HG02623 (cell line): ENCODE results near the gene RHBDF2.

Source experiments
- ATAC-seq: cut with Tn5 transposase; IDR thresholded peaks from one replicate; pipeline ENCODE4 v1.9.1; 2021; ENCODE audit warnings: moderate library complexity; ENCODE audit not compliant: unreplicated experiment

The RHBDF2 gene

DNA sequence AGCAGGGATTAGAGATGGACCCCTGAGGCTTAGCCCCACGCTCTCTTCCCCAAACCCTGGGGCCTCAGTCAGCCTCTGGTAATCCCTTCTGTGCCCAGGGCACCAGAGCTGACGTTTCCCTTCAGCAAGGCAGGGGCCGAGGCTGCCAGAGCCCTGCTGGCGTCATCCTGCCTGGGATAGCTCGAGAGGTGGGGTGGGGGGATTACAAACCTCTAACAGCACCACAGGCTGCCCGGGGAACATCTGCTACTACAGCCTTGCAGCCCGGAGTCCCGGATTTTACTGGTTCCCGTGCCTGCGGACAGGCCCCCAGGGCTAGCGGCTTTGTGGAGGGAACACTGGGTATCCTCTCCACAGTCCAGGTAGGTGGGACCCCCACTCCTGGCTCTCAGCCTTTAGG is 33.9 kb downstream of the RHBDF2 start, which contains the start of gene AANAT:
Gene AANAT, plus strand, starts transcription at position 238 of the 400 bp plus-strand sequence. CDS start 1,144 bp downstream, outside the sequence.
- no peak for ATAC-seq

DNA sequence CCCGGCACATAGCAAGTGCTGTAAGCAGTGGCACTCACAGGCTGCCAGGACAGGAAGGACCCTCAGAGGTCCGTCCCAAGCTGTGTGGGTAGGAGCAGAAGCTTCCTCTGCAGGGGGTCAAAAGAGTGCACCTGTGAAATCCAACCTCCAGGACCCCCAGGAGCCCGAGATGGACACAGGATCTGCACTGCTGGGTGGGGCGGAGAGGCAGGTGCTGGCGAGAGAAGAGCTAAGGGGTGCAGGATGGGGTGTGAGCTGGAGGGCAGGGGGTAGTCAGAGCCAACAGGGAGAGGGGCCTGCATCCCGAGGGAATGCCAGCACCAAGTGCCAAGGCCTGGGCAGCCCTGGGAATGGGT is 34.5 kb downstream of the RHBDF2 start:
- no peak for ATAC-seq

DNA sequence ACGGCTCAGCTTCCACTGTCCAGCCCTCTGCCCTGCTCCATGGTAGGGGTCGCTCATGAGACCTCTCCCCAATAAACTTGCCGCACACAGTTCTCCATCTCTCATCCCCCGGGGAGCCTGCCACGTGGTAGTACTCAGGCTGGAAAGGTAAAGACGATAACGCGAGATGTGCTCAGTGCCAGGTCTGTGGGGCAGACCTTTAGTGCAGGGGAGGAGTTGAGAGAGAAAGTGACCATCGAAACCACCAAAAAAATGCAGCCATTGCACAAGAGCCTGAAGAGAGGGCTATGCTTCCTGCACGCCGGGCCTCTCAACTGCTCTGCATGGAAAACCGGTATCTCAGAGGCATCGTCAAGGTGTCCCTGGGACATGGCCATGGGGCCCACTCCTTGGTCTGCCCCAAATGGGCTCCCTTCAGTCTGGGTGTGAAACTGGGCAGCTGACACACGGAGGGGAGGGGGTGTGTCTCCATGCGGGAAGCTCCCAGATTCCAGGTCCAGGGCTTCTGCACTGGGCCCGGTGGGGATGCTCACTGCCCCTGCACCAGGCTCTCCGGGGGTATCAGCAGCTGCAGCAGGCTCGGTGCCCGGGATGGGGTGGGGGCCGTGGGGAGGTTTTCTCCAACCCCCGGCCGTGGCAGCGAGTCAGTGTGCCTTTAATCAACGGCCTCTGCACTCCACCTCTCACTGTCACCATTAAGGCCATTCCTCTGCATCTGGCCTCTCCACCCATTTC is 38.5 kb downstream of the RHBDF2 start:
- no peak for ATAC-seq

DNA sequence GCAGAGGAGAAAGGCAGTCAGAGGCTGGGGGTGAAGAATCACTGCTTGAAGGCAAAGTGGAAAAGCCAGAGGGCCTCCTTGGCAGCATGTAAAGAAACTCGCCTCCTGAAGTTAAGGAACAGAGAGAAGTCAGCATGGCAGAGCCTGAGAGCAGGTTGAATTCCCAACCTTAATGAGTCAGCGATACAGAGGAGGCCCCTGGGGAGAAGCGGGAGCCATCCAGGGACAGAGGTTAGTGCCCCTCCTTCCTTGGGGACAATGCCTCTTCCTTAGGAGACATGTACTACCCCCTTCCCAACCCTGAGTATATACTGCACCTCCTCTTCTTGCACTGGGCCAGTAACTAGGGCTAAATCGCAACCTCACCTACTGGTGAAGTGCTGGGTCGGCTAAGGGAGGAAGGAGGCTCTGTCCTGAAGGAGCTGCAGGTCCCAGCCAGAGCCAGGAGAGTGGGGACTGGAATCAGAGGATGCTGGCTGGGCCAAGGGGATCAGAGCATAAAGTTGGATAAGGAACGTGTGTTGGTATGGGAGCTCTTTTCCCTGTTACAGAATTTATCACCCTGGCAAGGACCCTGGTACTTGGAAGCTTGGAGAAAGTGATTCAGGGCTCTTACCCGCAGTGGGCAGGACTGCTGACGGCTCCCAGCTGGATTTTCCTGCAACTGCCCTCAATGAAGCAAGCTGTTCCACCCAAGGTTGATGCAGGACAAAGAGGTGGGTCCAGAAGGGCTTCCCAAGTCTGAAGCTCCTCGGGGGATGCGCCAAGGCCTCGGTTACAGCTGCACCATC is 39.3 kb downstream of the RHBDF2 start:
- no peak for ATAC-seq

DNA sequence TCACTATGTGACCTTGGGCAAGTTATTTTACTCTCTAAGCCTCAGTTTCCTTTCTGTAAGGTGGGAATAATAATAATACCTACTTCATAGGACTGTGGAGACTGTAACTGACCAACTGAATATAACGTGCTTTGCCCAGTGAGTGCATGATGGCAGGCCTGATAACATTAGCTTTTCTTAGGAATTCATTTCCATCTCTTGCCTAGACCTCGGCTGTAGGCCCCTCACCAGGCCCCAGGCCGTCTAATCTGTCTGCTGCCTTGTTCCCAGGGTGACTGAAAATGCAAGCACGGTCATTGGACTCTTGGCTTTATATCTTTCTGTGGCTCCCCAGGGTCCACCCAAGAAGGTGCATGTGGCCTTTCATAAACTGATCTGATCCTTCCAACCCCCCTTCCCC is 41.5 kb downstream of the RHBDF2 start:
- no peak for ATAC-seq

DNA sequence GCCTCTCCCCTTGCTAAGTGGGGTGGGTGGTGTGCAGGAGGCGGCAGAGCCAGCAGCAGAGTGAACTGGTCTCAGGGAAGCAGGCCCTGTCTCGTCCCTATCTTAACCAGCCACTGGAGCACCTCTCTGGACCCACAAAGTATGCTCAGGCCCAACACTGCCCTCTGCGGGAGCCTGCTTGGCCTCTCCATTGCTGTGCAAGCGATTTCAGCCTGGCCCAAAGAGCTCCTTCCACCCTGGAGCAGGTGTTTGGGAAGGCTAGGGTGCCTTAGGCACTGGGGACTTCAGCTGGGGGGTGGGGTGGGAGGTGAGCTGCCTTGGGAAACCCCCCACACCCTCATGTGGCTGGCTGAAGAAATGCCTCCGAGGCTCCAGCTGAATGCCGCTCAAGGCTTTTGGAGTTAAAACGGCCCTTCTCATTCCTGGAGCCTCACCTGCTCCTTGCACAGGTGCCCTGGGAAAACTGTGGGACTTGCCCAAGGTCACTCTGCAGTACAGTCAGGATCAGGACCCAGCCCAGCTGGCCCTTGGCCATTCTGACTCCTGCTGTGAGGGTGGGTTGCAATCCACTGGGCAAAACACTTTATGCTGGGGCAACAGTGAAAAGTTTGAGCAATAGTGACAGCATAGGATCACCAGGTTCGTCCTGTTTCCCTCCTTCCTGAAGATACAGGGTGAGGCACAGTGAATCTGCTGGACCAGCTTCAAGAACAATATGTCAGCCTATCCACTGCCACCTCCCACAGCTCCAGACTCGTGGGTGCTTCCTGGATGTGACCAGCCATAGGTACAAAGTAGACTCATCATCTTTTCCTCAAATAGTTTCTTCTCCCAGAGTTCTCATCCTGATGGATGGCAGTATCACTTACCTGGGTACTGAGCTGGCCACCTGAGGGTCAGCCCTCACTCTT is 42.4 kb downstream of the RHBDF2 start:
- no peak for ATAC-seq

DNA sequence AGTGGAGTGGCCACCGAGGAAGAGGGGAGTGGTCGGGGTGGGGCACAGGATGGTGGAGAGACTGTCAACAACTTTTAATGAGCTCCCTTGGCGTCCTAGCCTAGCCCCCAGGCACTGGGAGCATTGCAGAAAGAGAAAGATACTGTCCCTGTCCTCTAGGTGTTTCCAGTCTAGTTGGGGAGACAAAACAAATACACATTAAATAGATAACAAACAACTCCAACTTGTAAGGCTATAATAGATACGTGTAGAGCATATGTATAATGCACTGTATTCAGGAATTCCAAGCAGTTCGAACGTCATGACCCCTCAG is 47.8 kb downstream of the RHBDF2 start:
- ATAC-seq, result no peak

DNA sequence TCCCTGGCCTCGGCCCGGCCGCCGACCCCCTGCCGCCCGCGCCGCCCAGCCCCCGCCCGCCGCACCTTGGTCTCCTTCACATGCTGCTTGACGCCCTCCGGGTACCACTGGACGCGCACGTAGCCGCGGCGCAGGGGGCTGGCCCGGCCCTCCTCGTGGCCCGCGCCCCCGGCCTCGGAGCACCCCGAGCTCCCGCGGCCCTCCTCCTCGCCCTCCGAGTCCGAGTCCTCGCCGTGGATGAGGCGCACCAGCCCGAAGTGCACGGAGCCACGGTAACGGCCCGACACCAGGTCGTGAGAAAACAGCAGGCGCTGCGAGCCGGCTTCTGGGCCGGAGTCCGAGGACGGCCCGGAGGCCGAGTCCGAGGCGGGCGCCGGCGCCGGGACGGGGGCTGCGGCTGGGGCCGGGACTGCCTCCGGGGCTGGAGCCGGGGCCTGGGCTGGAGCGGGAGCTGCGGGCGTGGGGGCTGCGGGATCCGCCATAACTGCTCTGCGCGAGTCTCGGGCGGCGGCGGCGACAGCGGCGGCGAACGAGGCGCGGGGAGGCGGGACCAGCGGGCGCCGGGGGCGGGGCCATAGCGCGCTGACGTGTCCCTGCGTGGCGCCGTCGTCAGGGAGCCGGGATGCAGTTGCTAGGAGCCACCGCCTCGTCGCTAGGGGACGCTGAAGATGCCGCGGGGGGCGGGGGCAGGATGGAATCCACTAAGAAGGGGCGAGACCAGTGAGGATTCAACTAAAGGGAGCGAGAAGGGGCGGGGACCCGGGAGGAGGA is 48.4 kb downstream of the RHBDF2 start, which contains the start of gene UBE2O:
Gene UBE2O, minus strand, starts transcription at position 493 of the 771 bp plus-strand sequence. Its CDS starts 11 bp downstream, at position 482.
- ATAC-seq, result peak; percentile 92

DNA sequence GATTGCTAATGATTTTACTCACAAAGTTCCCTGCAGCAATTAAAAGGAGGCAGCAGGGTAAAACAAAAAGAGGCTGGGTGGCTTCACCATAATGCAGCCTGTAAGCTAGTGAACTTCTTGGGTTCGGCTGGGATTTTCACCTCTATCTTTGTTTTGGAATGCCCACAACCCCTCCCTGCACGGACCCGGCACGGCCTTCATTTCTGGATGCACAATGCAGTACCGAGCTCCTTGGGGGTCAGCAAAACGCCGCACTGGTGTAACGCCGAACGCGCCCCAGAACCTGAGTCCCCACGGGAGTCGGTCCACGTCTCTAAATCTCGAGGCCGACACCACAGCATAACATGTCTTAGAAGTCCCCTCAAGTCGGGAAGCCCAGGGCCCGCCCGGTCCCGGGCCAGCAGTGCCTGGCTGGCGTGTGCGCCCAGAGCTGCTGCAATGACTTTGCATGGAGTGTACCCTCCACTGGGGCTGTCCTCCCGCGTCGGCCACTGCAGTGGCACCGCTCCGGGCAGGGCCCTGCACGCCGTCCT is 49.0 kb downstream of the RHBDF2 start:
- ATAC-seq, result no peak

DNA sequence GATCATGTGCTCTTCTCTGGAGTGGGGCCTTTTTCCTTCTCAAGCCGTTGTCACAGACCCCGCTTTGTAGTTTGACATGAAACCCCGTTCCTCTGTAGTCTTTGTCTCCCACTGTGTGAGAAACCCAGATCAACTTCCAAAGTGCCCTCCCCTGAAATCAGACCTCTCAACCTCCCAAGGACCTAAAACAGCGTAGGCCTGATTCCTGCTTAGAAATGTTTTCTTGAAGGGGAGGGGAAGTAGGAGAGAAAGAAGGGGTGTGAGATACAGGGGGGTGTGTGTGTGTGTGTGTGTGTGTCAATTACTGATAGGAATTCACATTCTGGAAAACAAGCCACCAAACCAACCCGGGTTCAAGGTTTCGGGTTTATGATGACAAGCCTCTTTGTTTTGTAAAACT is 49.7 kb downstream of the RHBDF2 start:
- ATAC-seq, result no peak

DNA sequence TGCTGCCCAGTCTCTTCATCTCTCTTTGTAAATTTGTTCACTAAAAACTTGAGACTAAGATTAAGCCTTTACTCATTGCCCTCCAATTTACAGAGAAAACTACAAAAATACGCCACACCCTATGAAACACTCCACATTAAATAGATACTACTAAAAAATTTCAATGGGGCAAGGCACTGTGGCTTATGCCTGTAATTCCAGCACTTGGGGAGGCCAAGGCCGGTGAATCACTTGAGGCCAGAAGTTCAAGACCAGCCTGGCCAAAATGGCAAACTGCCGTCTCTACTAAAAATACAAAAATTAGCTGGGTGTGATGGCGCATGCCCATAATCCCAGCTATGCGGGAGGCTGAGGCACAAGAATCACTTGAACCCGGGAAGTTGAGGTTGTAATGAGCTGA is 52.1 kb downstream of the RHBDF2 start:
- no peak for ATAC-seq

DNA sequence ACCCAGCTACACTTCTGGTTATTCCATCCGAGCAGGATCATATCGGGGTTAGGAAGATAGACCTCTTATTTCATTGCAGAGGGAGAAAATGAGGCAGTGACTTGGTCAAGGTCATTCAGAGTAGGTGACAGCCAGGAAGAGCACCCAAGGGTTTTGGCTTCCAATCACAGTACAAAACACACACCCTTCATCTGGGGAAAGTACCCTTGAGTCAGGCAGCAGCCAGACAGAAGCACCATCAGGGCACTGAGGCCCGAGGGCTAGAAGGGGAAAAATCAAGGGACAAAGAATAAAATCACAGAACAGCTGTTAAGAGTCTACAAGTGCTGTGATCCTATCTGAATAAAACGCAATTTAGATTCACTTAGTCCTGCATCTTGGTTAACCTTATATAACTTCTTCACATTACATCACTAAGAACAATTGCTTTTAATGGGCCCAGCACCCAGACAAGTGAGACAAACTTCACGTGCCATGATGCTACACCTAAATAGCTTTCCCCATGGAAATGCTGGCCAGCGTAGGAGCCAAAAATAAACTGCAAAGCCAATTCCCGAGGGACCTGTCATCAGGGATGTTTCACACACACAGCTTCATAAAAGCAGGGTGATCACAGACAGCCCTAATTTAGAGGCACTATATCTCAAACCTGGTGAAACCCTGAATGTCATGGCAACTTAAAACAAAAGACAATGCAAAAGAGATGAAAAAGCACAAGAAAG is 53.1 kb downstream of the RHBDF2 start:
- ATAC-seq, result no peak

DNA sequence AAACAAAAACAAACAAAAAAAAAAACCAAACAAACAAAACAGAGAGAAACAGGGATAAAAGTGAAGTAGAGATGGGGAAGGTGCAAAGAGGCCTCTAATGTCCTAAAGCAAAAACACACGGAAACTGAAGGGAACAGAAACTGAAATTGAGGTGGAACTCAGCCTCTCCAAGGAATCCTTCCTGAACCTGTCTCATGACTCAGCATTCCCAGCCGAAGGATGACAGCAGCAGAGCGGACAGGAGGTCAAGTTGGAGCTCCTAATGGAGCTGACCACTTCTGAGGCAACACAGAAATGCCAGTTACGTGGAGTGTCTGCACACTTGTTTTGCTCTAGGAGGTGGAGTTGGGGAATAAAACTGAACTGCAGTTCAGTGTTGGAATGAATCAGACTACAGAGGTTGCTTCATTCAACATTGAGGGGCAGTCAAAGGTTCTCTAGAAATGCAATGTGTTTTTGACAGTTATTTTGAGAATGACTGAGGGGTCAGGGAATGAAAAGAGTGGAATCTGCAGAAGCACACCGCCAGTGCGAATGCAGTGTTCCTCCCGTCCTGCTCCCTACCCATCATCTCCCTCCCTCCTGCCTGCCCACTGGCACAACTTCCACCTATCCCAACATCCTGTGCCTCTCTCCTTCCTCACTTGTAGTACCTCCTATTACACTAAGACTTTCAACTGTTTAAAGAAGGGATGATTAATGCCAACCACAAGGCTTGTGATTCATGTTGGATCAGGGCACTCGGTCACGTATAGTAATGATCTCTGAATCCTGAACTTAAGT is 54.6 kb downstream of the RHBDF2 start:
- no peak for ATAC-seq

DNA sequence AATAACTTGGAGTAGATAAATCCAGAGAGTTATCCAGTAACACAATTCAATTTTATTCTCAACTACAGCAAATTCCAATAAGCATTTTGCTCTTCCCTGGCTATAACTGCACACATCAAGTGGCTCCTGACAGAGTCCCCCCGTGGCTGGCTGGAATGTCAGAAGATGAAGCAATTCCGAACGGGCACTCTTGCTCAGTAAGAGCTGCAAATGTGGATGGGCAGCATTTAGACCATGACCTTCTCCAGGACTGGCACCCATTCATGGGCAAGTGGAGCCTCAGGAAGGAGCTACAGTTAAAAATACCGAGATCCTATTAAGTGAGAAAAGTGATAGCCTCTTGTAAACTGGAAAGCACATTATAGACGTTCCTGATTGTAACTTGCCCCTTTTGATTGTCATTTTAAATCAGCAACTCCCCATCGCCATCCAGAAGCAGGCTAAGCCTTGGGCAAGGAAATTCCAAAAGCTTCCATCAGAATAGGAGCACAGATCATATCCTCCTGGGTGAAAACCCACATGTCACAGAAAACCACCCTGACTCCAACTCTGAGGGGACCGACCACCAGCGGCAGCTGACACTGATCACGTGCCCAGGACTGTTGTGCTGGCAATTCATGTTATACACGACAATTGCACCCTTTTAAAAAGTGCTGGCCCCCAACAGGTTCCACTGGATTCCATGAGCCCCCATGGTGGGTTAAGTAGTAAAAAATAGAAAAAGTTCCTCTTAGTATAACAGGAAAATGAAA is 55.4 kb downstream of the RHBDF2 start:
- no peak for ATAC-seq

DNA sequence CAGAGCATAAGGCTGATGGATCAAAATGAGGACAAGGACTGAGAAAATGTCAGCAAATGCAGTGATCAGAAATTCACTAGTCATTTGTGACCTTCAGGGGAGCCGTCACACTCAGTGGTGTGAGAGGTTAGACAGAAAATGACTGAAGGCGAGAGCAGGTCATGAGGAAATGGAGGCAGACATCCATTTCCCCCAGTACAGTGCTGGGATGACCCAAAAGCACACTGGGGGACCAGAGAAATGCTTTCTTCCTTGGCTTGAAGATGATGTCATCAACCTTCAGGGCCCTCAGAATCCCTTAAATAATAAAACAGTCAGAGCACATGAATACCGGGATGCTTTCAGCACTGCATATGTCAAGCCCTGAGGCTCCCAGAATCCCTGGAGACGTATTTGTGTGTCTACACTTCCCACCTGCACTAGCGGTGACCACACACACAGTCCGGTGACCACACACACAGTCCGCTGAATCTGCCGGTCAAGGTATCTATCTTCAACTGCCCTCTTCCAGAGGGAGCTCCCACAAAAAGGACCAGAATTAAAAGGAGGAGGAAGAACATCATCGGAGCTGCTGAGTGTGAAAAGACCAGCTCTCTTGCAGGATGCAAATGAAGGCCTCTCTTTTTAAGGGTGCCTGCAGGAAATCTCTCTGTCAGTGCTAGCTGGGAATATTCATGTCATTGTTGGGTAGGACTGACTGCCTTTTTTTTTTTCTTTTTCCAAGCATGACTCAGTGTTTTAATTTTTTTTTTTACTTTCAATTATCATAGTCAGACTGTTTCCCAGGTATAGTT is 56.5 kb downstream of the RHBDF2 start:
- no peak for ATAC-seq

DNA sequence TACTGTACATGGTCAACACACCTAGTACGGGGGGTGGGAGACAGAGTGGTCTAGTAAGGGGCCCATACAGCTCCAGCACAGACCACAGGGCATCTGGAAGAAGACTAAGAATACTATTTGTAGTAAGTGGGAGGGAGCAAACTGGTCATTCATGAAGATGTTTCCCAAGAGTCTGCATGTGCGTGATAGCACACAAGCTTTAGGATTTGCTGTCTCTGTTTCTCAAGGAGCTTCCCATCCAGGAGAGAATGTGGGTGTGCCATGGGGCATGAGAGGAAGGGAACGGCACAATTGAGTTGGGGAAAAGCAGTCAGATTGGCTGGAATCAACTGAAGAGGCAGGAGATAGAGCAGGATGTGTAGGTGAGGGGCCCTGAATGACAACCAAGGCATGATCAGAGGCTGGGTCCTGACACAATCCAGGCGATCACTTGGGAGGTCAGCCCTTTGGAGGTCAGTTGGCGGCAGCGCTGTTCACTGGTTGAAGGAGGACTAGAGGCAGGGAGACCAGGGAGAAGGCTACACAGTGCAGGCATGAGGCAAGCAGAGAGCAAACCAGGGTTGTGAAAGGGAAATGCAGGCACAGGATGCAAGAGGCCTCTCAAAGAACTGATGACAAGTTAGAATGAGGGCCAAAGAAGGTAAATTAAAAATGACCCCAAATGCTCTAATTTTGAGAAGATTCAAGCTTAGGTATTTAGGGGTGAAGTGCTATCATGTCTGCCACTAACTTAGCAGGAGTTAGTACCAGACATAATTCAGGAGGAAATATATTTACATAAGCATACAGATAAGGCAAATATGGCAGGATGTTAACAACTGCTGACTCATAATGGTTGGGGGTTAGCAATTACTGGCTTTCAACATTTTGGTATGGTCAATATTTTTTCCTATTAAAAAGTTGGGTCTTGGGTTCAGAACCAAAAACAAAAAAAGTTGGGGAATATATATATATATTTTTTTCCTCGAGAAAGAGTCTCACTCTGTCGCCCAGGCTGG is 58.6 kb downstream of the RHBDF2 start:
- no peak for ATAC-seq
